ENCODE data around the gene AMN1.
A peak's percentile ranks its signal among the peaks of the same experiment; 100 is the strongest.
"Not testable (repeated sequence)": the region's sequence is repeated elsewhere in the genome, so short reads cannot be mapped to it uniquely, and the experiment has no call there.

Gene AMN1

GRCh38 chr12:31732926-31733548, 4.2 kb upstream of the AMN1 start:
- DNase-seq: peak in 1 of 2 donors; percentile 30

DNA sequence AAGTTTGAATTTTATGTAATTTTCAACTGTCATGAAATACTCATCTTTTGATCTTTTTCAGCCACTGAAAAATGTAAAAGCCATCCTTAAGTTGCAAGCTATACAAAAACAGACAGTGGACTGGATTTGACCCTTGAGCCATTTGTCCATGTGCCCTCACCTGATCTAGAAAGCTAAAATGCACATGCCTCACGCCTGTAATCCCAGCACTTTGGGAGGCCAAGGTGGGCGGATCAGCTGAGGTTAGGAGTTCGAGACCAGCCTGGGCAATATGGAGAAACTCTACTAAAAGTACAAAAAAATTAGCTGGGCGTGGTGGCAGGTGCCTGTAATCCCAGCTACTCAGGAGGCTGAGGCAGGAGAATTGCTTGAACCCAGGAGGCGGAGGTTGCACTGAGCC, 2.4 kb upstream of the AMN1 start:
- not testable (repeated sequence) for DNase-seq

- no peak for DNase-seq
Measured at GRCh38 chr12:31729705-31730104, 884 bp upstream of the AMN1 start.

- DNase-seq: peak in 1 of 2 donors; percentile 30
Measured at GRCh38 chr12:31728289-31728916, 418 bp downstream of the AMN1 start.

DNA sequence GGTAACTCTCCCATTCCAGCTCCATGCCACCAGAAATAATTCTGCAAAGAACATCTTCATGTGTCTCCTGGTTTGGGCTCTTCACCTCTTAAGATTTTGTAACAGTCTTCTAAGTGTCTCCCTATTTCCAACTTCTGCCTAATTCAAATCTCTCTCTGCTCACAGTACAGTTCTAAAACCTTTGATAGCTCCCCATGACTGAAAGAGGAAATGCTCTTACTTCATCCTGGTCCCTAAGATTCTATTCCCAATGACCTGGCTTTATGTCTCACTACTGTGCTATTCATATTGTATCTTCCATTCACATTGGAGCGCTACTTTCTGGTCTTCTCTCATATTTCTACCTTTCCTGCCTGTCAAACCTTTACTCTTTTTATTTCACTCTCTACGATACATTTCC, 1.6 kb downstream of the AMN1 start:
- no peak for DNase-seq

DNA sequence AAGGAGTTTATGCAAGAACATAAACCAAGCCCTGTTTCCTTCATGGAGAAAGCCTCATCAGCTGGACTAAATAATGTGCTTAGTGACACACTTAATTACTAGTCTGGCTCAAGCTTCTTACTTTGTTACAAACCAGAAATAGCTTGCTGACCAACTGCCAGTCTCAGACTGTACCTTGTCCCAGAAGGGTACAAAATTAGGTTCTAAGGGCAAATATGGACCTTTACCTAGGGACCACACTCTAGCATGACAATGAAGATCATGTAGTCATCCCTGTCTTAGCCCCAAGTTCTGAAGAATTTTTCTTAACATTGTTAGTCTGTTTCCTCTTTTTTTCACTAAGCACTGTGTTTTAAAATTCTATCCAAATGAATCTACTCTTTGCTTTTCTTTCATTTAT, 2.2 kb downstream of the AMN1 start:
- no peak for DNase-seq

- no peak for DNase-seq
Measured at GRCh38 chr12:31724557-31724956, 4.3 kb downstream of the AMN1 start.

DNA sequence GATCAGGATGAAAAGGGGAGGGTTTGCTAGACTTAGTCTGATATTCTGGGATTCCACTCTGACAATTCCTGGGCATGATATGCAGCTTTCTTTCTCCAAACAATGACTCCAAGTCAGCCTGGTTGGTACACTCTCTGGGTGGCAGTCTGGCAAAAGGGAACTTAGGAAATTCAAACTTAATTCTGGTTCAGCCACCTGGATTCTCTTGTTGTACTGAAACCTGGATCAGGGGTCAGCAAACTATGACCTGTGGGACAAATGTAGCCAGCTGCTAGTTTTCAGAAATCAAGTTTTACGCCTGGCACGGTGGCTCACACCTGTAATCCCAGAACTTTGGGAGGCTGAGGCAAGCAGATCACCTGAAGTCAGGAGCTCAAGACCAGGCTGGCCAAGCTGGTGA, 6.2 kb downstream of the AMN1 start:
- no peak for DNase-seq

- not testable (repeated sequence) for DNase-seq
Measured at GRCh38 chr12:31718542-31719198, 10.2 kb downstream of the AMN1 start.

GRCh38 chr12:31716998-31717397, 11.8 kb downstream of the AMN1 start:
- DNase-seq: not testable (repeated sequence)

DNA sequence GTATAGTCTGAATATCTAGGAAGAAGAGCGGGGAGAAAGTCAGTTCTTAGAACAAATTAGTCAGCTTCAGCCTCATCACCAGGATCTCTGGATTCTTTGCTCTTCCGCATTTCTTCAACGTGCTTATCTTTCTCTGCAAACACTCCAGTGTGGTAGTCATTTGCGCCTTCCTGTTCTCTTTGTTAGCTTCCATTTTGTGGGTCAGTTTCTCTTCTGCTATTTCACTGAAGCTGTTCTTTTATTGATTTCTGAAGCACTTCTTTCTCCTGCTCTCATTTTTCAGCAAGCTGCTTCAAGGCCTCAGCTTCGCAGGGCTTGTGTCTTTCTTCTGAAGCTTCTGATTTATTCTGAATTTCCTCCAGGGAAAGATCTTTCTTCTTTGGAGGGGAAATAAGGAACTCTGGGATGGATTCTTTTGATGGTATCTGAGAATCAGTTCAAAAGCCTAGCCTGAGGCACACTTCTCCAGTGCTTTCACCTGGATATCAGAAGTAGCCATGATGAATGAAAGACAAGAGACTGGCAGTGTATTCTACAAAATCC, 13.5 kb downstream of the AMN1 start:
- peak in 1 of 2 donors; percentile 48 for DNase-seq

DNA sequence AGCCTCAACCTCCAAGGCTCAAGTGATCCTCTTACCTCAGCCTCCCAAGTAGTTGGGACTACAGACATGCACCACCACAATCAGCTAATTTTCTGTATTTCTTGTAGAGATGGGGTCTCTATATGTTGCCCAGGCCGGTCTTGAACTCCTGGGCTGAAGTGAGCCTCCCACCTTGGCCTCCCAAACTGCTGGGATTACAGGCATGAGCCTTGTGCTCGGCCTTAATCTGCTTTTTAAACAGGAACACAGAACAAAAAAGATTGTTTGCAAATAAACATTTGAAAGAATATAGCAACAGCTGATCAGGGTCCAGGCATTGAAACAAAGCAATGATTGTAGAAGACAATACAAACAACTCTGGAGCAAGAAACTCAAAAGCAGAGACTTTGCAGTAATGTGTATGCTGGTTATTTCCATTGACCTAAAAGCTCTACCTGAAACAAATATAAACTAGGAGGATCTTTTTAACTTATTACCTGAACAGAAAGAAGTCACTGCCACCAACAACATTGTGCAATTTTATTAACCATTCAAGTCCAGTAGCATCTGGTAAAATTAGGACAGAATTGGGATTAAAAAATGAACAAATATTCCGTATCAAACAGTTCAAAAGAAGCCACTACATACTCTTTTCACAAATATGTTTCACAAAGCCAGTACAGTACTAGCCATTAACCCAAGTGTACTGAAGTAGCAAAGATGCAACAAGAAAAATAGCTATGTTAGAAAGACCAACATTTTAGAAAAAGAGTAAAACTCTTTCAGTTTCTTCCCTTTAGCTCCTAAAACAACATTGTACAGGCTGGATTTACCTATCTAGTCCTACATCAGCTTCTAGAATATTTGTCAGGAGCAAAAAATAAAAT, 14.2 kb downstream of the AMN1 start:
- no peak for DNase-seq

DNA sequence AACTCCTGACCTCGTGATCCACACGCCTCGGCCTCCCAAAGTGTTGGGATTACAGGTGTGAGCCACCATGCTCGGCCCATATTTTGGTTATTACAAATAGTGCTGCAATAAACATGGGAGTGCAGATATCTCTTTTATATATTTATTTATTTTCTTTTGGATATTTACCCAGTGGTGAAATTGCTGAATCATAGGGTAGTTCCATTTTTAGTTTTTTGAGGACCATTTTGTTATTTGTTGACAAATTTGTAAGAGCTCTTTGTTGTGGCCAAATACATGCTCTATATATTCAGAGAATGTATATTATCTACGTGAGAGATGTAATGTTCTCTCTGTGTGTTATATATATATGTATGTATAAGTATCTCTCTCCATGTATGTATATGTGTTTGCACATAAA, 15.9 kb downstream of the AMN1 start:
- no peak for DNase-seq

GRCh38 chr12:31710021-31710818, 18.6 kb downstream of the AMN1 start:
- no peak for DNase-seq

DNA sequence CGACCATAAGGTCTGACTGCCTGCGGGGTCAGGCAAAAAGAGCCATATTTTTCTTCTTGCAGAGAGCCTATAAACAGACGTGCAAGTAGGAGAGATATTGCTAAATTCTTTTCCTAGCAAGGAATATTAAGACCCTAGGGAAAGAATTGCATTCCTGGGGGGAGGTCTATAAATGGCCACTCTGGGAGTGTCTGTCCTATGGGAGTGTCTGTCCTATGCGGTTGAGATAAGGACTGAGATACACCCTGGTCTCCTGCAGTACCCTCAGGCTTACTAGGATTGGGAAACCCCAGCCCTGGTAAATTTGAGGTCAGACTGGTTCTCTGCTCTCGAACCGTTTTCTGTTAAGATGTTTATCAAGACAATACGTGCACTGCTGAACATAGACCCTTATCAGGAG, 20.7 kb downstream of the AMN1 start:
- DNase-seq: not testable (repeated sequence)

DNA sequence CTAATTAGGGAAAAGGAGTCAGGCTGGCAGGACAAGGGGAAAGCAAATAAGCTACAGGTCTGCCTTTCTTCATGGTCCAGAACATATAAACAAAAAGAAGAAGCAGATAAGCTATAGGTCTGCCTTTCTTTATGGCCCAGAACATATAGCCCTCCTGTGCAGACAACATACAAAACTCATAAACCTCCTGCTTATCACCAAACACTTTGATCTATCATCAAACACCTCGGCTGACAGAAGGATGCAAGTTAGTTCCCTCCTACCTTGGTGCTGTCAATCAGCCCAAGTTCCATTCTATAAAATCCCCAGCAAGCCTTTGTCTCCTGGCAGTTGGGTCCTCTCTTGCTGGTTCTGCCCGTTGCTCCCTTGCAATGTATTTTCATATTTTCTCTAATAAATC, 23.2 kb downstream of the AMN1 start:
- no peak for DNase-seq

DNA sequence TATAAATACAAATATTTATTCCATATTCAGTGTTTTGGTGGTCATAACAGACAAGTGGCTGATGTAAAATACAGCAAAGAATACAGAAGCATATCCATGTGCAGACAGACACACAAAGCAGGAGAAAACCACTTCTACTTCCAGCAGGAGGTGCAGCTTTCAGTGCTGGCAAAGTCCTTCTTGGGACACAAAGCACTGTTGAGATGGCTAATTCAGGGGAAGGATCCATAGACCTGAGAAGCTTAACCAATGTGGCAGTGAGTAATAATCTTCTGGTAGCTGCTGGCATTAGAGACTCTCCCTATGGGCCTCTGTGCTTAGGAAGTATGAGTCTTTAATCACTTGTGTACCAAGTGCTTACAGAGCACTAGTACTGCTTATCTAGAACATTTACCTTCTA, 26.8 kb downstream of the AMN1 start:
- DNase-seq: no peak

DNA sequence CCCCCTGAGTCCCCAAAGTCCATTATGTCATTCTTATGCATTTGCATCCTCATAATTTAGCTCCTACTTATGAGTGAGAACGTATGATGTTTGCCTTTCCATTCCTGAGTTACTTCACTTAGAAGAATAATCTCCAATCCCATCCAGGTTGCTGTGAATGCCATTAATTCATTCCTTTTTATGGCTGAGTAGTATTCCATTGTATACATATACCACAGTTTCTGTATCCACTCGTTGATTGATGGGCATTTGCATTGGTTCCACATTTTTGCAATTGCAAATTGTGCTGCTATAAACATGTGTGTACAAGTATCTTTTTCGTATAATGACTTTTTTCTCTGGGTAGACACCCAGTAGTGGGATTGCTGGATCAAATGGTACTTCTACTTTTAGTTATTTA, 38.9 kb downstream of the AMN1 start:
- DNase-seq: not testable (repeated sequence)

DNA sequence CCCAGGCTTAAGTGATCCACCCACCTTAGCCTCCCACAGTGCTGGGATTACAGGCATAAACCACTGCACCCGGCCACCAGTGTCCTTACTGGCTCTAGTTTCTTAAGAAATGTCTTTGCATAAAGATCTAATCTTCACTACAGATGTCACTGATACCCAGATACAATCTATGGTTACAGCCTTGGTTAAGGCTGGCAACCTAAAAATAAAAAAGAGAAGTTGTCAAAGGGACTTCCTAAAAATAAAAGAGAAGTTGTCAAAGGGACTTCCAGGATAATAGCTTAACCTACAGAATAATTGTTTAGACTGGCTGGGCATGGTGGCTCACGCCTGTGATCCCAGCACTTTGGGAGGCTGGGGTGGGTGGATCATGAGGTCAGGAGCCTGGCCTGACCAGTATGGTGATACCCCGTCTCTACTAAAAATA, 41.7 kb downstream of the AMN1 start:
- DNase-seq: peak; percentile 11 to 49

DNA sequence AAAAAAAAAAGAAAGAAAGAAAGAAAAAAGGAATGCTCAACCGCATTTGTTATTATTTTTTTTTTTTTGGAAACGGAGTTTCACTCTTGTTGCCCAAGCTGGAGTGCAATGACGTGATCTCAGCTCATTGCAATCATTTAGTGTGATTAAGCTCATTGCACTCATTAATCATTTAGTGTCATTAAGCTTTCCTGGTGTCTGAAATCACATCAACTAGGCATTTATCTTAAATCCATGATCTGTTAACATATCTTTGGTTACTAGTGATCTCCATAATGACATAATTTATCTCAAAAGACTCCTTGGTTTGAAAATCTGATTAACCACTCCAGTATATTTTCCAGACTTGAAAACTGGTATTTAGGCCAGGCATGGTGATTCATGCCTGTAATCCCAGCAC, 43.0 kb downstream of the AMN1 start:
- DNase-seq: no peak

DNA sequence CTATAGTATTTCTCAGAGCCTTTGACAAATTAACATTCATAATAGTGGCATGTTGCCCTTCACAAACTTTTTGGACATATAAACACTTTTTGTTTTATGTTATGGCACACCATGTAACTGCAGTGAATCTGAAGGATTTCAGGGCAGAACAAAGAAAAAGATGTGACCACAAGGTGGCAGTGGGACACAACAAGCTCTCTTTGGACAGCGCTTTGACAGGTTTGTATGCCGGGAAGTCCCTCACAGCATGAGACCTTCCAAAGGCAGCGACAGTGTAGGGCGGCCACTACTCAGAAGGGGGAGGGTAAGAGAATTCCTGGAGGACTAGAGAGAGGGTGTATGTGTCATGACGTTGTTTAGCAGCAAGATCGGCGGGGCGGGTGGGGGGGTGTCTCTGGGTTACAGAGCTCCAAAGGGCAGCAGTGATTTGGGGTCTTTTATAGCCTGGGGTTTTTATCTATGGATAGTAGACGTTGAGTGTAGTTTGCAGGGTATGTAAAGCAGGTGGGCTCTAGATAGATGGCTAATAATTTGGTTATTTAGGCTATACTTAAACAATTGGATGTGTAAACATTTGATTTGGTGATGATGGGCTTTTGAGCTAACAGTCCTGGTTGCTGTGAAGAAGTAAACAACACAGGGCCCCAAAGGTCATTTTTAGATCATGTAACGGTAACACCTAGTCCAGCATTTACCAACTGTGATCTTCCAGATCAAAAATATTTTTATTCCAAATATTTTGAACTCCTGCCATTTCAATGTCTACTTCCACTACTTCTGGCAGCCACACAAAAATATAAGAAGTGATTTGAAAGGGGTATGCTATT, 46.5 kb downstream of the AMN1 start:
- DNase-seq: peak; percentile 82 to 85

All from CD4-positive, alpha-beta T cell treated with Interleukin-4 for 1 hour (primary cell).